ENCODE measurements around the gene SERTAD1.
"Not testable (repeated sequence)": the region's sequence is repeated elsewhere in the genome, so short reads cannot be mapped to it uniquely, and the experiment has no call there.

SERTAD1 gene

GRCh38 chr19:40438284-40438683, 12.5 kb upstream of the SERTAD1 start:
- Histone ChIP-seq H3K4me1 (peaks cover 7% of the 10 kb centered on the region), H3K4me3 (ENCODE audit: low read depth, low read length) (no peak overlapping the region), H3K9me3 (no peaks in the 10 kb centered on the region), H3K27me3 (no peaks in the 10 kb centered on the region), H3K36me3 (peaks cover 23% of the 10 kb centered on the region)
- no peak for DNase-seq
- no peak for TF ChIP-seq CTCF (IDR thresholded peaks at IDR 0.05; ENCODE audit: low read depth, low read length)

GRCh38 chr19:40433391-40434216, 7.8 kb upstream of the SERTAD1 start:
- DNase-seq, result peak; percentile 90

GRCh38 chr19:40432760-40433159, 7.0 kb upstream of the SERTAD1 start:
- not testable (repeated sequence) for H3K9me3 ChIP-seq; H3K4me1 ChIP-seq; H3K27me3 ChIP-seq; H3K4me3 ChIP-seq (ENCODE audit: low read depth, low read length); H3K36me3 ChIP-seq; DNase-seq

More at GRCh38 chr19:40433391-40434216, 7.8 kb upstream of the SERTAD1 start:
- no peaks in the 10 kb centered on the region for H3K27me3 ChIP-seq
- no peaks in the 10 kb centered on the region for H3K9me3 ChIP-seq
- H3K4me3 ChIP-seq (ENCODE audit: low read depth, low read length), result peak overlapping the region; percentile 58
- peaks cover 6% of the 10 kb centered on the region for H3K4me1 ChIP-seq
- no peak for TF ChIP-seq CTCF (IDR thresholded peaks at IDR 0.05; ENCODE audit: low read depth, low read length)
- H3K36me3 ChIP-seq, result no peaks in the 10 kb centered on the region

GRCh38 chr19:40431698-40432097, 5.9 kb upstream of the SERTAD1 start:
- no peak for DNase-seq
- Histone ChIP-seq H3K9me3 (no peaks in the 10 kb centered on the region), H3K4me1 (peaks cover 6% of the 10 kb centered on the region), H3K36me3 (no peaks in the 10 kb centered on the region), H3K27me3 (no peaks in the 10 kb centered on the region), H3K4me3 (ENCODE audit: low read depth, low read length) (no peak overlapping the region)
- no peak for TF ChIP-seq CTCF (IDR thresholded peaks at IDR 0.05; ENCODE audit: low read depth, low read length)

- H3K27me3 ChIP-seq; H3K9me3 ChIP-seq; H3K4me1 ChIP-seq; H3K4me3 ChIP-seq (ENCODE audit: low read depth, low read length); DNase-seq; H3K36me3 ChIP-seq: not testable (repeated sequence)
Observed at GRCh38 chr19:40430242-40430641, 4.5 kb upstream of the SERTAD1 start.

- H3K4me3 ChIP-seq (ENCODE audit: low read depth, low read length); H3K9me3 ChIP-seq; DNase-seq; H3K36me3 ChIP-seq; H3K4me1 ChIP-seq; H3K27me3 ChIP-seq: not testable (repeated sequence)
Observed at GRCh38 chr19:40428197-40428596, 2.4 kb upstream of the SERTAD1 start.

- Histone ChIP-seq H3K4me3 (ENCODE audit: low read depth, low read length) (peak overlapping the region; percentile 65), H3K9me3 (no peaks in the 10 kb centered on the region), H3K27me3 (no peaks in the 10 kb centered on the region), H3K4me1 (peaks cover 3% of the 10 kb centered on the region; the same call in 1 of the 2 replicates), H3K36me3 (no peaks in the 10 kb centered on the region; the same call in 1 of the 2 replicates)
- TF ChIP-seq CTCF (IDR thresholded peaks at IDR 0.05; ENCODE audit: low read depth, low read length), result no peak
- DNase-seq, result no peak
Observed at GRCh38 chr19:40424637-40425449, 949 bp downstream of the SERTAD1 start.
